Brain microvascular endothelial cell (primary cell): Measurements from ENCODE around the gene KRT10.
"Not testable (repeated sequence)": the region's sequence is repeated elsewhere in the genome, so short reads cannot be mapped to it uniquely, and the experiment has no call there.

Source experiments
- DNase-seq: peaks from one replicate; pipeline ENCODE4 v3.0.0-alpha.2; 2020
- H3K27ac ChIP-seq: fragments of 250-450 bp; sonication (Bioruptor Pico); 2 replicates; pipeline ENCODE4 v1.5.1; 2020; ENCODE audit warnings: mild to moderate bottlenecking, moderate library complexity
- H3K27me3 ChIP-seq: fragments of 250-450 bp; sonication (Bioruptor Pico); replicated peaks from 2 replicates; pipeline ENCODE4 v1.5.1; 2020; ENCODE audit warnings: mild to moderate bottlenecking
- H3K36me3 ChIP-seq: fragments of 250-450 bp; sonication (Bioruptor Pico); replicated peaks from 2 replicates; pipeline ENCODE4 v1.5.1; 2020; ENCODE audit warnings: mild to moderate bottlenecking
- H3K4me3 ChIP-seq: 2 replicates; pipeline ENCODE4 v1.5.1; 2011; ENCODE audit warnings: low read depth, mild to moderate bottlenecking, control low read depth, low read length, moderate library complexity
- CTCF ChIP-seq: IDR thresholded peaks from 2 replicates; pipeline ENCODE4 v1.5.1; 2011; ENCODE audit warnings: low read depth, mild to moderate bottlenecking, moderate library complexity, low read length, control low read depth, inconsistent platforms; ENCODE audit errors: missing control alignments
- in situ Hi-C: cut with HindIII; loops from 2 replicates; pipeline ENCODE4 v1.10.0; 2017; ENCODE audit warnings: low sequenced_read_pairs, low pct_ligation_motif_present

Gene KRT10

DNA sequence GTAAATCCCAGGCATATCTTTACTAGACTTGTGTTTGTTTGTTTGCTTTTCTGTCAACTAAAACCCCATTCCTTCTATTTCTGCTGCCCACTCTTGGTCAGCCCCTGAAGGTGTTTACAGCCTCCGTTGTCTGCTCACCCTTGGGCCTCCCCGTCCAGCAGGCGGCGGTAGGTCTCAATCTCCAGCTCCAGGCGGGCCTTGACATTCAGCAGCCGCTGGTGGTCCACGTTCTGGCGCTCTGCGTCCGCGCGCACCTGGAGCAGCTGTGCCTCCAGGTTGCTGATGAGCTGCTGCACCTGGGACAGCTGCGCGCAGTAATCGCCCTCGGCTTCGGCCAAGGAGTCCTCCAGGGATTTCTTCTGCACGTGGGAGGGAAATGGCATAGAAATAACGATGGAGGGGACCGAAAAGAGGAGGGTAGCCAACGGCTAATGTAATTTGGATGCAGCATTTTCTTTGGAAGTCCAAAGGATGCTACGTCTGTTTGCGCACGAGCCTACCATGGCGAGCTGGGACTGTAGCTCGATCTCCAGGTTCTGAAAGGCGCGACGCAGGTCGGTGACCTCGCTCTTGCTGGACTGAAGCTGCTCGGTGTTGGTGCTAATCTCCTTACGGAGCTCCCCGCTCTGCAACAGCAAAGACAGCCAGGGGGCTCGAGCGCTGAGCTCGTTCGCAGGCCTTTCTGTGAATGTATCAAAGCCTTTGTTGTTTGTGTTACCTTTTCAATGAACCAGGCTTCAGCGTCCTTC is 40.7 kb upstream of the KRT10 start:
- no peaks in the 10 kb centered on the region for H3K36me3 ChIP-seq
- DNase-seq, result no peak

GRCh38 chr17:40859536-40859935 is 37.1 kb upstream of the KRT10 start:
- no peaks in the 10 kb centered on the region for H3K27me3 ChIP-seq
- TF ChIP-seq CTCF, result no peak
- no peak overlapping the region for H3K27ac ChIP-seq
- no peaks in the 10 kb centered on the region for H3K36me3 ChIP-seq
- DNase-seq, result no peak
- H3K4me3 ChIP-seq, result no peak overlapping the region
- in situ Hi-C loops, result no loop called here

More for the DNA sequence above, 40.7 kb upstream of the KRT10 start:
- in situ Hi-C loops, result no loop called here
- H3K4me3 ChIP-seq, result no peak overlapping the region
- H3K27ac ChIP-seq, result no peak overlapping the region
- TF ChIP-seq CTCF, result peak; percentile 72
- H3K27me3 ChIP-seq, result no peaks in the 10 kb centered on the region

DNA sequence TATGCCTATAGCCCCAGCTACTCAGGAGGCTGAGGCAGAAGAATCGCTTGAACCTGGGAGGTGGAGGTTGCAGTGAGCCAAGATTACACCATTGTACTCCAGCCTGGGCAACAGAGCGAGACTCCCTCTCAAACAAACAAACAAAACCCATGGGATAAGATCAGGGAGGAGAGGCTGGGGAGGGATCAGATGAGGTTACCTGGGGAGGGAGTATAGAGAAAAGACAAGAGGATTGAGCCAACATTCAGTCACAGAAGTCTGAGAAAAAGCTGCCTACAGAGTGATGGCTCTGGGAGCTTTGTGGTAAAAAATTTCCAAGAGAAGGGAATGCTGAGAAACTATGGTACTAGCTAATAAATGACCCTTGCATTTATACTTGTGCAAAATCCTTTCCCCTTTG is 36.3 kb upstream of the KRT10 start:
- in situ Hi-C loops, H3K4me3 ChIP-seq, H3K27ac ChIP-seq, H3K36me3 ChIP-seq, H3K27me3 ChIP-seq, DNase-seq: not testable (repeated sequence)

DNA sequence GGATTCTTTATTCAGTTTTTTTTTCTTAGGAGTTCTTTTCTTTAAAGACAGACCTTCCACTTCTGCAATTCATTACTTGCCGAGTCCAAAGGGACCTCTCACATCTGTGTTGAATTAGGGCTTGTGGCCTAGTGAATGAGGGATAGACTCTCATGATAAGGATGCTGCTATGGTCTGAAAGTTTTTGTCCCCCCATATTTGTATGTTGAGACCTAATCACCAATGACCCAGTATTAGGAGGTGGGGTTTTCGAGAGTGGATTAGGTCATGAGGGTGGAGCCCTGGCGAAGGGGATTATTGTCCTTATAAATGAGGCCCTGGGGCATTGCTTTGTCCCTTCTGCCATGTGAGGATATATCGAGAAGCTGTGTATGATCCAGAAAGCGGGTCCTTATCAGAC is 35.1 kb upstream of the KRT10 start:
- in situ Hi-C loops, result no loop called here
- Histone ChIP-seq H3K27ac (no peak overlapping the region), H3K27me3 (no peaks in the 10 kb centered on the region), H3K36me3 (no peaks in the 10 kb centered on the region), H3K4me3 (no peak overlapping the region)
- no peak for TF ChIP-seq CTCF
- no peak for DNase-seq

- in situ Hi-C loops, result no loop called here
- peak; percentile 63 for DNase-seq
- no peak overlapping the region for H3K27ac ChIP-seq
- H3K27me3 ChIP-seq, result no peaks in the 10 kb centered on the region
- no peak for TF ChIP-seq CTCF
- no peak overlapping the region for H3K4me3 ChIP-seq
- no peaks in the 10 kb centered on the region for H3K36me3 ChIP-seq
These were observed 31.9 kb upstream of the KRT10 start for GRCh38 chr17:40854175-40854814.

GRCh38 chr17:40852364-40852763 is 29.9 kb upstream of the KRT10 start:
- H3K36me3 ChIP-seq, result no peaks in the 10 kb centered on the region
- H3K27ac ChIP-seq, result no peak overlapping the region
- TF ChIP-seq CTCF, result no peak
- in situ Hi-C loops, result no loop called here
- H3K4me3 ChIP-seq, result no peak overlapping the region
- H3K27me3 ChIP-seq, result no peaks in the 10 kb centered on the region
- no peak for DNase-seq
